Mucosa of descending colon (tissue), 3 donors: ENCODE results near the gene TOGARAM2. TPM values are rescaled to one million over a fixed set of nuclear protein-coding genes. Genes with fewer than 3 reads are reported as not detected.

Experiments
- ATAC-seq: fragments of 200-7000 bp; cut with Tn5 transposase; one replicate; pipeline ENCODE4 v1.9.1; 2020; ENCODE audit warnings: mild to moderate bottlenecking, moderate library complexity
- DNase-seq, 3 donors: peaks; one replicate each; pipeline ENCODE4 v3.0.0-alpha.2; 2020
- H3K36me3 ChIP-seq: fragments of 200-600 bp; one replicate; pipeline ENCODE4 v1.8.0; 2021; ENCODE audit warnings: low read depth, mild to moderate bottlenecking
- H3K4me1 ChIP-seq: fragments of 200-600 bp; one replicate; pipeline ENCODE4 v1.8.0; 2021; ENCODE audit warnings: low read depth, mild to moderate bottlenecking
- H3K4me3 ChIP-seq: fragments of 200-600 bp; one replicate; pipeline ENCODE4 v1.8.0; 2021; ENCODE audit warnings: mild to moderate bottlenecking
- H3K9me3 ChIP-seq: fragments of 200-600 bp; one replicate; pipeline ENCODE4 v1.8.0; 2021; ENCODE audit warnings: mild to moderate bottlenecking
- CTCF ChIP-seq: fragments of 200-600 bp; IDR thresholded peaks from one replicate; pipeline ENCODE4 v1.8.0; 2022; ENCODE audit warnings: antibody characterized with exemption, mild to moderate bottlenecking
- intact Hi-C, 2 donors: fragments of 100-400 bp; cut with DNase I in 1 of 2; cut with micrococcal nuclease in 1 of 2; formaldehyde crosslinking; loops; one replicate each; pipeline versions ENCODE4 v1.11.0 to v1.11.1; 2022; cut with DNase I, micrococcal nuclease
- total RNA-seq, 3 donors: library from RNA; stranded (reverse); fragmentation: NEBNext Ultra II Directional in 2 of 3; extraction: Animal tissue kit (Norgen Biotek cat#: 25700) in 2 of 3; gene quantifications; one replicate each; pipeline versions ENCODE4 v1.2.1 to v1.2.4, GENCODE V29; 2021 to 2023
- donor health status: DM: no; HTN: no; CAD: no; lungs with moderate emphysema.
- donor health status: DM: no; HTN: no; CAD: no.
- donor health status: DM: no; HTN: yes; CAD: no.

TOGARAM2 gene
- total RNA-seq, 3 donors from 2014 or later: 0.58 to 3.2 (median 0.81) TPM

DNA sequence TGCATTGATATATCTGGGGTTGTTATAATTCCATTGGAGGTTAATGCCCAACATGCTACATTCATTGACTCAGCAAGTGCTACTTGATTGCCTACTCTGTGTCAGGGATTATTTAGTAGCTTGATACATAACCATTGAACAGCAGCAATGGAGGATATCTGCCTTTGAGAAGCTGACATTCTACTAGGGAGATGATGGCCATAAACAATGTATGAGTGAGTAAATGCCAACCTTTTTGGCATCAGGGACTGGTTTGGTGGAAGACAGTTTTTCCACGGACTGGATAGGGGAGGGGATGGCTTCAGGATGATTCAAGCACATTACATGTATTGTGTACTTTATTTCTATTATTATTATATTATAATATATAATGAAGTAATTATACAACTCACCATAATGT, 31.9 kb upstream of the TOGARAM2 start:
- Histone ChIP-seq H3K4me3 (no peak overlapping the region), H3K4me1 (peaks cover 15% of the 10 kb centered on the region), H3K9me3 (peaks cover 4% of the 10 kb centered on the region), H3K36me3 (peaks cover 12% of the 10 kb centered on the region)
- intact Hi-C loops: no loop called here
- TF ChIP-seq CTCF: no peak
- no peak for ATAC-seq
- no peak for DNase-seq

DNA sequence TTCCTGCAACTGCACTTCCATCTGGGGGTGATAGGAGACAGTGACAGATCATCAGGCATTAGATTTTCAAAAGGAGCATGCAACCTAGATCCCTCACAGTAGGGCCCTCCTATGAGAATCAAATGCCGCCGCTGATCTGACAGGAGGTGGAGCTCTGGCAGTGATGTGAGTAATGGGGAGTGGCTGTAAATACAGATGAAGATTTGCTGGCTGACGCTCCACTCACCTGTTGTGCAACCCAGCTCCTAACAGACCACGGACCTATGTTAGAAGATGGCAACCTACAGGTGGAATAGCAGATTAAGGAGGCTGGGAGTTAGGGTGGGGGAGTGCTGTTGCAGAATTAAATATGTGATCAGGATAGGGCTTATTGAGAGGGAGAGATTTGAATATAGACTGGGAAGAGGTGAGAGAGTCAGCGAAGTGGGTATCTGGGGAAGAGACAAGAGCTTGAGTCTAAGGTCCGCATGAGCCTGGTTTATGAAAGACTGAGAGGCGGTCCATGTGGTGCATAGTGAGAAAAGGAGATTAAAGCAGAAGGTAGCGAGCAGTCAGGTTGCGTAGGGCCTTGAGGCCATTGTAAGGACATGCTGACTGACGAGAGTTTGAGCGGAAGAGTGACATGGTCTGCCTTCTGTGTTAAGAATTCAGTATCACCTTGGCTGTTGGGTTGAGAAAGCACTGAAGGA, 31.3 kb upstream of the TOGARAM2 start:
- no peak for ATAC-seq
- H3K36me3 ChIP-seq: peaks cover 12% of the 10 kb centered on the region

GRCh38 chr2:28950941-28951630, 30.0 kb upstream of the TOGARAM2 start:
- H3K4me1 ChIP-seq: peaks cover 15% of the 10 kb centered on the region
- intact Hi-C loops: loop anchor here in 1 of 2 donors (10.0 kb wide), 1 partner anchor 894 kb away; no protein-coding TSS in a partner anchor
- DNase-seq (no peak), ATAC-seq (no peak)
- TF ChIP-seq CTCF: no peak
- peaks cover 4% of the 10 kb centered on the region for H3K9me3 ChIP-seq
- H3K4me3 ChIP-seq: no peak overlapping the region
- peaks cover 11% of the 10 kb centered on the region for H3K36me3 ChIP-seq

More for the DNA sequence above, 31.3 kb upstream of the TOGARAM2 start:
- intact Hi-C loops: loop anchor here in 1 of 2 donors (10.0 kb wide), 1 partner anchor 895 kb away; no protein-coding TSS in a partner anchor
- DNase-seq: no peak
- H3K4me1 ChIP-seq: peaks cover 15% of the 10 kb centered on the region
- no peak overlapping the region for H3K4me3 ChIP-seq
- H3K9me3 ChIP-seq: peaks cover 4% of the 10 kb centered on the region
- no peak for TF ChIP-seq CTCF

DNA sequence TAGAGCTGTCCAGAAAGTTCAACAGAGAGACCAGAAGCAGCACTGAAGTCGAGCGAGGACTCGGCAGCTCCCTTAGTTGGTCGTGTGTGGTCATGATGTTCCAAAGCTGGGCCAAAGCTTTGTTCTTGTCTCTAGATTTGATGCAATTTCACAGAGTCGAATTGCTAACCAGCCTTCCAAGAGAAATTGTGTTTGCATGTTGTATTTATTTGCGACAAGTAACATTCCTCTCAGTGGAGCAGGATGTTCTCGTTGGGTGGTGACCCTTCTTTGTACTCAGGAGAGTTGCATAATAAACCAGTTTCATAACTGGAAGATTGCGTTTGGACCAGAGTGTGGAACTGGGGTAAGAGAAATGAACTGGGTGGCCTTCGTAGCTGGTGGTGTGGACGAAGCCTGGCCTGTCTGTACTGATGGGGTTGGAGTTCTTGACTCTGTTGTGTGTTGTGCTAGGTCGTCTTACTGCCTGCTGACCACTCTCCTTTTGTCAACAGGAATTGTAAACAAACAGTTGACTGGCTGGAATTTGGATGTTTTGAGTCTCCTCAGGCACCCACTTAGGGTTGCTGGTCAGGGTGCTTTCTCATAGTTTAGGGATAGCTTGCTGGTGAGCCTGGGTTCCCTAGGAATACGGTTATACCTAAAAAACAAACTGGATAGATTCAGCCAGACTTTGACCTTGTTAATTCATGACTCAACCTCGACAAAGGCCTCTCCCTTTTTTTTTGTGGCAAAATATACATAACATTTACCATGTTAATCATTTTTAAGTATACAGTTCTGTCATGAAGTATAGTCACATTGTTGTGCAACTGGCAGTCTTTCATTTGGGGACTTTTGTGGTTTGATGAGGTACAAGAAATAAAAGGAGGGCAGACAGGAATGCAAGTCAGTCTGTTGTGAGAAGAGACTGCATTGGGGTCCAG, 28.9 kb upstream of the TOGARAM2 start:
- no peak overlapping the region for H3K4me3 ChIP-seq
- TF ChIP-seq CTCF: no peak
- peaks cover 22% of the 10 kb centered on the region for H3K4me1 ChIP-seq
- intact Hi-C loops: loop anchor here in 1 of 2 donors (10.0 kb wide), 1 partner anchor 893 kb away; no protein-coding TSS in a partner anchor
- ATAC-seq (peak; percentile 80), DNase-seq (no peak)
- H3K9me3 ChIP-seq: peaks cover 4% of the 10 kb centered on the region
- H3K36me3 ChIP-seq: peaks cover 4% of the 10 kb centered on the region

GRCh38 chr2:28952836-28953211, 28.3 kb upstream of the TOGARAM2 start:
- intact Hi-C loops: loop anchor here in 1 of 2 donors (10.0 kb wide), 1 partner anchor 892 kb away; no protein-coding TSS in a partner anchor
- DNase-seq (no peak), ATAC-seq (peak; percentile 68)
- Histone ChIP-seq H3K4me3 (no peak overlapping the region), H3K36me3 (no peaks in the 10 kb centered on the region), H3K4me1 (peaks cover 24% of the 10 kb centered on the region), H3K9me3 (peaks cover 4% of the 10 kb centered on the region)
- TF ChIP-seq CTCF: no peak
